NB4 (cell line): ENCODE measurements around the gene PHC3.

ENCODE experiments used
- DNase-seq: peaks from one replicate; pipeline ENCODE4 v3.0.0; 2010; ENCODE audit warnings: low read depth
- H3K4me3 ChIP-seq: one replicate; pipeline ENCODE4 v1.5.1; 2011; ENCODE audit warnings: mild to moderate bottlenecking, low read depth, low read length, moderate library complexity
- CTCF ChIP-seq: IDR thresholded peaks from one replicate; pipeline ENCODE4 v1.5.1; 2012; ENCODE audit warnings: low read depth, low read length
- MAX ChIP-seq: IDR thresholded peaks from 2 replicates; pipeline ENCODE4 v1.6.1; 2011; ENCODE audit warnings: low read depth, low read length
- MYC ChIP-seq: IDR thresholded peaks from 2 replicates; pipeline ENCODE4 v1.6.1; 2011; ENCODE audit warnings: low read depth, low read length
- POLR2A ChIP-seq: IDR thresholded peaks from 2 replicates; pipeline ENCODE4 v1.6.1; 2011; ENCODE audit warnings: mild to moderate bottlenecking; ENCODE audit not compliant: insufficient read length; ENCODE audit errors: extremely low read depth

PHC3 gene

GRCh38 chr3:170205302-170205701 is 23.8 kb upstream of the PHC3 start:
- no peak for DNase-seq
- H3K4me3 ChIP-seq, result no peak overlapping the region
- no peak for TF ChIP-seq MYC
- no peak for TF ChIP-seq POLR2A
- TF ChIP-seq MAX, result no peak
- no peak for TF ChIP-seq CTCF

- no peak for TF ChIP-seq CTCF
- no peak for TF ChIP-seq MAX
- TF ChIP-seq MYC, result no peak
- TF ChIP-seq POLR2A, result no peak
- no peak overlapping the region for H3K4me3 ChIP-seq
- DNase-seq, result no peak
Observed at GRCh38 chr3:170204509-170204908, 23.0 kb upstream of the PHC3 start.

GRCh38 chr3:170204023-170204472 is 22.5 kb upstream of the PHC3 start:
- H3K4me3 ChIP-seq, result no peak overlapping the region
- TF ChIP-seq POLR2A, result no peak
- TF ChIP-seq CTCF, result no peak
- no peak for TF ChIP-seq MAX
- TF ChIP-seq MYC, result no peak
- no peak for DNase-seq

- DNase-seq, result no peak
- no peak overlapping the region for H3K4me3 ChIP-seq
Observed at GRCh38 chr3:170203457-170203856, 21.9 kb upstream of the PHC3 start.

GRCh38 chr3:170201527-170201926 is 20.0 kb upstream of the PHC3 start:
- TF ChIP-seq CTCF, result no peak
- TF ChIP-seq MAX, result no peak
- no peak for TF ChIP-seq POLR2A
- no peak for TF ChIP-seq MYC
- no peak for DNase-seq
- no peak overlapping the region for H3K4me3 ChIP-seq

More at GRCh38 chr3:170203457-170203856, 21.9 kb upstream of the PHC3 start:
- TF ChIP-seq CTCF, result no peak
- no peak for TF ChIP-seq MAX
- TF ChIP-seq MYC, result no peak
- TF ChIP-seq POLR2A, result no peak

GRCh38 chr3:170200987-170201386 is 19.5 kb upstream of the PHC3 start:
- DNase-seq, result no peak
- TF ChIP-seq MAX, result no peak
- TF ChIP-seq POLR2A, result no peak
- TF ChIP-seq MYC, result no peak
- no peak for TF ChIP-seq CTCF
- no peak overlapping the region for H3K4me3 ChIP-seq
